HG02943 (cell line): ENCODE results near the gene TUBA1C.
"Not testable (repeated sequence)": the region's sequence is repeated elsewhere in the genome, so short reads cannot be mapped to it uniquely, and the experiment has no call there.

Experiments
- ATAC-seq: cut with Tn5 transposase; IDR thresholded peaks from one replicate; pipeline ENCODE4 v1.9.1; 2021; ENCODE audit warnings: mild to moderate bottlenecking, low read depth, moderate library complexity; ENCODE audit not compliant: unreplicated experiment

TUBA1C gene

DNA sequence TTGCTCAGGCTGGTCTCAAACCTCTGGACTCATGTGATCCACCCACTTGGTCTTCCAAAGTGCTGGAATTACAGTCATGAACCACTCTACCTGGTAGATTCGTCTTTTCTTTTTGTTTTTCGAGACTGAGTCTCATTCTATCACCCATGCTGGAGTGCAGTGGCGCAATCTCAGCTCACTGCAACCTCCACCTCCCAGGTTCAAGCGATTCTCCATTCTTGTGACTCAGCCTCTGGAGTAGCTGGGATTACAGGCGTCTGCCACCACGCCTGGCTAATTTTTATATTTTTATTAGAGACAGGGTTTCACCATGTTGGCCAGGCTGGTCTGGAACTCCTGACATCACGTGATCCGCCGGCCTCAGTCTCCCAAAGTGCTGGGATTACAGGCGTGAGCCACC lies 9.4 kb upstream of the TUBA1C start:
- not testable (repeated sequence) for ATAC-seq

- ATAC-seq, result no peak
Measured at GRCh38 chr12:49255857-49256637, 8.8 kb upstream of the TUBA1C start.

GRCh38 chr12:49257508-49258184 lies 7.2 kb upstream of the TUBA1C start:
- not testable (repeated sequence) for ATAC-seq

DNA sequence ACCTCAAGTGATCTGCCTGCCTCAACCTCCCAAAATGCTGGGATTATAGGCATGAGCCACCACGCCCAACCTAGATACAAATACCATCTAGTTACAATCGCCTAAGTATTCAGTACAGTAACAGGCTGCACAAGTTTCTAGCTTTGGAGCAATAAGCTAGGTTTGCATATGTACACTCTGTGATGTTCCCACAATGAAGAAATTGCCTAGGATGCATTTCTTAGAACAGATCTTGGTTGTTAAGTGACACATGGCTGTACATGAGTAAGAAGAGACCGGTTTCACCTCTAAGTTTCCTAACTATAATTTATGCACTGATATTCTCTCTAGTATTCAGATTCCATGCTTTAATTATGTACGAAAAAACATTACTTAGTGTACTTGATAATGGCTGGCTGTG lies 5.4 kb upstream of the TUBA1C start:
- ATAC-seq, result no peak

GRCh38 chr12:49260166-49260565 lies 4.7 kb upstream of the TUBA1C start:
- no peak for ATAC-seq

DNA sequence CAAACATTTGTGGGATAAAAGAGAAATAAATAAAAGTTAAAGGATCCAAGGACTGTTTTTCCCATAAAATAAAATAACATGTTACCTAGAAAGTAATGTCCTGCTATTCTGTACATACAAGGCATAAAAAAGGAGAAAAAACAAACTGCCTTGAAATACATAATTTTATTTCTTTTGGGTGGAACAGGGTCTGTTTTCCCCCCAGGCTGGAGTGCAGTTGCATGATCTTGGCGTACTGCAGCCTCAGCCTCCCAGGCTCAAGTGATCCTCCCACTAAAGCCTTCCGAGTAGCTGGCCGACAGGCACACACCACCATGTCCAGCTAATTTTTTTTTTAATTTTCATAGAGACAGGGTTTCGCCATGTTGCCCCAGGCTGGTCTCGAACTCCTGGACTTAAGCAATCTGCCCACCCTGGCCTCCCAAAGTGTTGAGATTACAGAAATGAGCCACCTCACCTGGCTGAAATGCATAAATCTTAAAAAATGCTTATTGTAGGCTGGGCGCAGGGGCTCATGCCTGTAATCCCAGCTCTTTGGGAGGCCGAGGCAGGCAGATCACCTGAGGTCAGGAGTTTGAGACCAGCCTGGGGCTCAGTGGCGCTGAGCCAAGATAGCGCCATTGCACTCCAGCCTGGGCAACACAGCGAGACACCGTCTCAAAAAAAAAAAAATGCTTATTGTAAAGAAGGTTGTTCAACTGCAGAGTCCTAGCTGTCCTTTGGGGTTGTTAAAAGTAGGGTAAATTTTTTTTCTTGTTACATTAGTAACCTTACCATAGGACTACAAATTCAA lies 4.1 kb upstream of the TUBA1C start:
- ATAC-seq, result no peak

- ATAC-seq, result no peak
Measured at GRCh38 chr12:49261721-49262120, 3.2 kb upstream of the TUBA1C start.

- no peak for ATAC-seq
Measured at GRCh38 chr12:49263400-49263763, 1.5 kb upstream of the TUBA1C start.

DNA sequence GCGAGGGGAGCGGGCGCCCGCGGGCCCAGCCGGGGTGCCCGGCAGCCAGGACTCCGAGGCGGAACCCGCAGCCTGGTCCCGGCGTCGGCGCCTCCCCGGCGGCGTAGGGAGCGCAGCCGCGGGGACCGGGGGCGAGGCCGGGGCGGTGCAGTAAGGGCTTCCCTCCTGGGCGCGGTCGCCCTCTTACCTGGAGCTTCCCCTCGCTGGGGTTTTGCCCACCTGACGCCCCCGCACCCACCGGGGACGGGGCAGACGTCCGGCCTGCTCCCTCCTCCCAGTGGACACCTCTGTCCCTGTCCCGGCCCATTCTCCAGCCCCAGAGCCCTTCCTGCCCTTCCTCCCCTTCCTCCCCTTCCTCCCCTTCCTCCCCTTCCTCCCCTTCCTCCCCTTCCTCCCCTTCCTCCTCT lies 413 bp upstream of the TUBA1C start:
- ATAC-seq, result peak; percentile 28

DNA sequence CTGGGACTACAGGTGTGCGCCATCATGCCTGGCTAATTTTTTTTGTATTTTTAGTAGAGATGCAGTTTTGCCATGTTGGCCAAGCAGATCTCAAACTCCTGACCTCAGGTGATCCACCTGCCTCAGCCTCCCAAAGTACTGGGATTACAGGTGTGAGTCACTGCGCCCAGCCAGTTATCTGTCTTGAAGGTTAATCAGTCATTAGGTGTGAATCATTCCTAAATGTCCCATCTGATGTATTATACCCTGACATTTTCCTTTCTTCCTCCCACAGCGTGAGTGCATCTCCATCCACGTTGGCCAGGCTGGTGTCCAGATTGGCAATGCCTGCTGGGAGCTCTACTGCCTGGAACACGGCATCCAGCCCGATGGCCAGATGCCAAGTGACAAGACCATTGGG lies 4.3 kb downstream of the TUBA1C start:
- not testable (repeated sequence) for ATAC-seq

GRCh38 chr12:49272790-49273725 lies 8.2 kb downstream of the TUBA1C start:
- ATAC-seq, result no peak

DNA sequence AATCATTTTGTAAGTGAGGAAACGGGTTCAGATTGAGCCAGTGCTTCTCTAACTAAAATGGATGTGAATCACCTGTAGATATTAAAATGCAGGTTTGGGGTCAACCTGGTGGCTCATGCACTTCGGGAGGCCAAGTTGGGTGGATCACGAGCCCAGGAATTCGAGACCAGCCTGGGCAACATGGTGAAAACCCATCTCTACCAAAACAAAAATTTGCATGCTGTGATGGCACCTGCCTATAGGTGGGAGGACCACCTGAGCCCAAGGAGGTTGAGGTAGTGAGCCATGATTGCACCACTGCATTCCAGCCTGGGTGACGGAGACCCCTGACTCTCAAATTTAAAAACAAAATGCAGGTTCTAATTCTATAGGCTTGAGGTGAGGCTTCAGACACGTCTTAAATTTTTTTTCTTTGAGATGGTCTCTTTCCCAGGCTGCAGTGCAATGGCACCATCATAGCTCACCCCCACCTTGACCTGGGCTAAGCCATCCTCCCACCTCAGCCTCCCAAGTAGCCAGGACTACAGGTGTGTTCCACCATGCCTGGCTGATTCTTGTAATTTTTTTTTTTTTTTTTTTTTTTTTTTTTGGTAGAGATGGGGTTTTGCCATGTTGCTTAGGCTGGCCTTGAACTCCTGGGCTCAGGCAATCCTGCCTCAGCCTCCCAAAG lies 9.0 kb downstream of the TUBA1C start:
- ATAC-seq, result no peak

DNA sequence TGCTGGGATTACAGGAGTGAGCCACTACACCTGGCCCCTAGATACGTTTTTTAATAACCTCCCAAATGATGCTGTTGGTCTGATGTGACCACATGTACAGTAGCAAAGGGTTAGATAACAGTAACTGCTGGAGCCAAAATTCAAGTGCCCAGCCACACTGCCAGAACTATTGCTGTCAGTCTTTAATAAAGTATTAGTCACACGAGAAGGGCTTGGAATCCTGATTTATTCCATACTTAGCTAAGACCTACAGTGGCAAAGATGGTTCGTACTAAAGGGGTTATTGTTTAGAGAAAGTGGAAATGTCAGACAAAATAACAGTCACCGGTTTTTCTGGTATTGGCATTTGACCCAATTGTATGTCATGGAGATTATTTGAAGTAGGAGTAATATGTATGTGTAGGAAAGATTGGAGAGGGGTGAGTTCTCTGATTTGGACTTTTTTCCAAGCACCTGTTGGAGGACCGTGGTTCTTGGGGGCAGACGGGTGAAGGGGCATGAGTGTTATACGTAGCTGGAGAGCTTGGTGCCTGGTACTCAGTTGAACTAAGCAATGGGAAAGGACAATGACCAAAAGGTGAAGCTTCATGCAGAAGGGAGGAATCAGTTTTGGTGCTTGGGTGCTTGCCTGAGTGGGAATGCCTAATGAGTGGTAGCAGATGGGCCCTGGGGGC lies 9.7 kb downstream of the TUBA1C start:
- ATAC-seq, result no peak

DNA sequence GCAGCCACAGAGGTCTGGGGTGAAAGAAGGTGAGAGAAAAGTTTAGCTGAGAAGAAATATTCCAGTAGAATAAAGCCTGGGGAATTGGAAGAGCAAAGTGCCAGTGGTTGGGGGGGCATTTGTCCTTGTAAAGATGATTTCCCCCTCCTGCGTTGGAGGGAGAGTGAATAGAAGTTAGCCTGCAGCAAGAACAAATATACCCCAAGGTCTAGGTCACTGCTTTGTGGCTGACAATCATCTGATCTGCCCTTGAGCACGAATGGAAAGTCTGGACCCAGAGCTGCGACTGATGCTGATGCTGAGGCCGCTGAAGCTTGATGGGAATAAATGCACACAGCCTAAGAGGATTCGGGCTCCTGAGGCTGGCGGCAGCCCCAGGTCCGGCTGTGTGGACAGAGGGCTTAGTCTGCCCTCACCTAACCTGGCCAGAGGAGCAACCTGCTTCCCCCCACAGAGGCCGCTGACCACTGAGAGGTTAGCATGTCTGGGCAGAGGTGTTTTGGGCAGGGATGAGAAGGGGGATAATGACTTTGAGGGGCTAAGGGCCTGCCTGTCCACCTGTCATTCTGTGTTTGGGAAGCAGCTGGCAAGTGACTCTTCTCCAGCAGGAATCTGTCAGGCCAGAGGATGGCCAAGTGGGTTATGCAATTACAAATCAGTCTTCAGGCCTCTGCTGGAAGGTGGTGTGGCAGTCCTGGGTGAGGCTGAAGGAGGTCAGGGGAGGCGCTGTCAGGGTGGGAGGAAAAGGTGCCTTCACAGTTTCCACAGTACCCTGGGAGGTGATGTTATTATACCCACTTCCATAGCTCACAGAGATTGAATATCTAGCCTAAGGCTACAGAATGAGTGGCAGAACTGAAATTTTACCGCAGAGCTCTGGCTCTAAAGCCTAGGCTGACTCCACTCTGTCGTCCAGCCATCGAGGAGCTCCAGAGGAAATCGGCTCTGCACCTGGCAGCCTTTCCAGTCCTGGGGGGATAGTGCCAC lies 11.7 kb downstream of the TUBA1C start:
- no peak for ATAC-seq

GRCh38 chr12:49277466-49277865 lies 12.6 kb downstream of the TUBA1C start:
- no peak for ATAC-seq

- ATAC-seq, result no peak
Measured at GRCh38 chr12:49279706-49280159, 14.9 kb downstream of the TUBA1C start.

- not testable (repeated sequence) for ATAC-seq
Measured at GRCh38 chr12:49280545-49280944, 15.7 kb downstream of the TUBA1C start.

DNA sequence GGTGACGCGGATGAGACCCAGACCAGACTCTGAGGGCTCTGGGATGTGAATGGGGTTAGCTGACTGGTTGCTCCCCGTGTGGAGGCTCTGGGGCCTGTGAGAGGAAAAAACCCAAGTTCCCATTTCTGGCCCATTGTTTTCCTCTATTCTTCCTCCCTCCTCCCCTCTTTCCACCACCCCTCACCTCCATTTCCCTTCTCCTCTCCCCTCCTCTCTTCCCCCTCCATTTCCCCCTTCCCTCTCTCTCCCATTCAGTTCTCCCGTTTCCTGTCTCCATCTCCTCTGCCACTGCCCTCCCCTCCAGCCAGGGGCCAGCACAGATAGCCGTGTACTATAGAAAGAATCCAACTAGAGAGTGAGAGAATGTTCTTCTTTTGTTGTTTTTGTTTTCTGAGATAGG lies 17.4 kb downstream of the TUBA1C start:
- ATAC-seq, result no peak
